Neural progenitor cell (in vitro differentiated cells): Measurements from ENCODE around the gene PAQR4. TPM values are rescaled to one million over a fixed set of nuclear protein-coding genes. Genes with fewer than 3 reads are reported as not detected.
A peak's percentile ranks its signal among the peaks of the same experiment; 100 is the strongest.

Source experiments
- DNase-seq: peaks from one replicate; pipeline ENCODE4 v3.0.0-alpha.2; 2016; ENCODE audit warnings: low spot score
- H2AFZ ChIP-seq: fragments of 200-600 bp; sonication (generic); replicated peaks from 2 replicates; pipeline ENCODE4 v1.6.1; 2016; ENCODE audit warnings: antibody characterized with exemption
- H3F3A ChIP-seq: fragments of 200-600 bp; sonication (generic); 2 replicates; pipeline ENCODE4 v1.6.1; 2016; ENCODE audit warnings: antibody characterized with exemption, low read depth
- H3K27ac ChIP-seq: fragments of 200-600 bp; sonication (generic); 2 replicates; pipeline ENCODE4 v1.5.1; 2016; ENCODE audit warnings: mild to moderate bottlenecking
- H3K27me3 ChIP-seq: fragments of 200-600 bp; sonication (generic); 2 replicates; pipeline ENCODE4 v1.6.1; 2016; ENCODE audit warnings: mild to moderate bottlenecking, moderate library complexity
- H3K36me3 ChIP-seq: fragments of 200-600 bp; sonication (generic); 2 replicates; pipeline ENCODE4 v1.5.1; 2016
- H3K4me1 ChIP-seq: fragments of 200-600 bp; sonication (generic); 2 replicates; pipeline ENCODE4 v1.6.1; 2016; ENCODE audit warnings: mixed run types
- H3K4me2 ChIP-seq: fragments of 200-600 bp; sonication (generic); 2 replicates; pipeline ENCODE4 v1.6.1; 2016
- H3K4me3 ChIP-seq: fragments of 200-600 bp; sonication (generic); 2 replicates; pipeline ENCODE4 v1.5.1; 2016
- H3K79me2 ChIP-seq: fragments of 200-600 bp; sonication (generic); 2 replicates; pipeline ENCODE4 v1.6.1; 2016; ENCODE audit warnings: low read depth
- H3K9ac ChIP-seq: fragments of 200-600 bp; sonication (generic); 2 replicates; pipeline ENCODE4 v1.6.1; 2016
- H3K9me3 ChIP-seq: fragments of 200-600 bp; sonication (generic); 2 replicates; pipeline ENCODE4 v1.5.1; 2016; ENCODE audit warnings: low read depth
- H4K20me1 ChIP-seq: fragments of 200-600 bp; sonication (generic); 2 replicates; pipeline ENCODE4 v1.6.1; 2016; ENCODE audit warnings: low read depth
- H3K27ac Mint-ChIP-seq: 3 replicates; pipeline ENCODE4 v1.8.0; 2021; ENCODE audit warnings: mixed read lengths
- H3K27me3 Mint-ChIP-seq: 2 replicates; pipeline ENCODE4 v1.8.0; 2022; ENCODE audit warnings: low read depth, mild to moderate bottlenecking, inconsistent platforms, moderate library complexity, mixed read lengths; ENCODE audit not compliant: insufficient read depth
- H3K36me3 Mint-ChIP-seq: 3 replicates; pipeline ENCODE4 v1.8.0; 2021; ENCODE audit warnings: mixed read lengths
- H3K4me1 Mint-ChIP-seq: 3 replicates; pipeline ENCODE4 v1.8.0; 2021; ENCODE audit warnings: mixed read lengths
- H3K4me3 Mint-ChIP-seq: 3 replicates; pipeline ENCODE4 v1.8.0; 2021; ENCODE audit warnings: mild to moderate bottlenecking, moderate library complexity, mixed read lengths
- H3K9me3 Mint-ChIP-seq: 3 replicates; pipeline ENCODE4 v1.8.0; 2020; ENCODE audit warnings: mixed read lengths
- EZH2 ChIP-seq: fragments of 200-600 bp; sonication (generic); IDR thresholded peaks from 2 replicates; pipeline ENCODE4 v1.6.1; 2017; ENCODE audit warnings: antibody characterized with exemption, mild to moderate bottlenecking, moderate library complexity
- EZH2phosphoT487 ChIP-seq: fragments of 200-600 bp; sonication (generic); IDR thresholded peaks from 2 replicates; pipeline ENCODE4 v1.6.1; 2017; ENCODE audit warnings: antibody characterized with exemption
- small RNA-seq: library from RNA; depleted of rRNA; stranded (forward); fragments of <200 nt; gene quantifications from one replicate; pipeline ENCODE3, GENCODE V24; 2015
- total RNA-seq: library from RNA; depleted of rRNA; stranded (reverse); fragments of >200 nt; gene quantifications from 2 replicates; pipeline ENCODE4 v1.2.3, GENCODE V29; 2015; ENCODE audit warnings: low replicate concordance
- TF ChIP-seq, protein P1 (sequence below): fragments of 200-600 bp; sonication (generic); IDR thresholded peaks from 2 replicates; pipeline ENCODE4 v1.5.1; 2017; ENCODE audit warnings: antibody characterized with exemption, mild to moderate bottlenecking

PAQR4 gene
- total RNA-seq, 1 donor from 2014 or later, result 3.3 TPM

DNA sequence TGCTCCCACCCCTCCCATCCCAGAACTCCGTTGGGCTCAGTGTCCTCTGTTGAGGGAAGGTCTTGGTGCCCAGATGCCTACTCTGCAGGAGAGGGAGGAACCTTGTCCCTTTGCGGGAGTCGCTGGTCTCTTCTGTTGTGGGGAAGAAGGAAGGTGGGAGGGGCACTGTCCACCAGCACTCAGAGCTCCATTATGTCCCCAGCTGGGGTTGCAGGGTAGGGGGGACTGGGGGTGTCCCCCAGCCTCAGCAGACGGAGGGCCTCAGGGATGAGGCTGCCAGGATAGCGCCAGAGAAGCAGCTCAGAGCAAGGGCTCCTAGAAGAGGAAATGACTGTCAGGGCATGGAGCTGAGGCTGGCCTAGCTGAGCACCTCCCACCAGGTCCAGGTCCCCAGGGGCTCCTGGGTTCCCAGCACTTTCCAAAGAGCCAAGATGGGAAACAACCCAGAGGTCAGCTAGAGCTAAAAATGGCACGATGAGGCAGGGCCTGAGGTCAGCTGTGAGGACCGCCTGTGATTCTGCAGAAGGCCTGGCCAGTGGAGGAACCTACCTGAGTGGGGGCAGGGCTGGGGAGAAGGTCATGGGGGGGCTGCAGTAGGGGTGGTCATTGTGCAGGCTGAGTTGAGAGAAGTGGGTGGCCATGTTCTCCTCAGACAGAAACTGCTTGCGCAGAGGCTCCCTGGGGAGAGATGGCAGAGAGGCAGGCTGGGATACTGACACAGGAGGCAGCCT is 53.7 kb downstream of the PAQR4 start:
- Histone ChIP-seq H3K27ac (no peak overlapping the region), H3K4me2 (peak overlapping the region; percentile 84), H4K20me1 (peaks cover 51% of the 10 kb centered on the region), H3K9ac (no peak overlapping the region), H3F3A (peaks cover 57% of the 10 kb centered on the region), H2AFZ (no peak overlapping the region), H3K4me1 (peaks cover 18% of the 10 kb centered on the region), H3K79me2 (peaks cover 12% of the 10 kb centered on the region), H3K9me3 (no peaks in the 10 kb centered on the region), H3K27me3 (peaks cover 17% of the 10 kb centered on the region), H3K4me3 (peak overlapping the region; percentile 75), H3K36me3 (no peaks in the 10 kb centered on the region)
- Mint-ChIP-seq H3K9me3 (no peaks in the 10 kb centered on the region), H3K27ac (peak overlapping the region; percentile 88), H3K36me3 (peaks cover 6% of the 10 kb centered on the region), H3K27me3 (peaks cover 35% of the 10 kb centered on the region), H3K4me1 (peaks cover 50% of the 10 kb centered on the region), H3K4me3 (peak overlapping the region; percentile 93)
- no peak for TF ChIP-seq EZH2
- TF ChIP-seq, protein P1, sequence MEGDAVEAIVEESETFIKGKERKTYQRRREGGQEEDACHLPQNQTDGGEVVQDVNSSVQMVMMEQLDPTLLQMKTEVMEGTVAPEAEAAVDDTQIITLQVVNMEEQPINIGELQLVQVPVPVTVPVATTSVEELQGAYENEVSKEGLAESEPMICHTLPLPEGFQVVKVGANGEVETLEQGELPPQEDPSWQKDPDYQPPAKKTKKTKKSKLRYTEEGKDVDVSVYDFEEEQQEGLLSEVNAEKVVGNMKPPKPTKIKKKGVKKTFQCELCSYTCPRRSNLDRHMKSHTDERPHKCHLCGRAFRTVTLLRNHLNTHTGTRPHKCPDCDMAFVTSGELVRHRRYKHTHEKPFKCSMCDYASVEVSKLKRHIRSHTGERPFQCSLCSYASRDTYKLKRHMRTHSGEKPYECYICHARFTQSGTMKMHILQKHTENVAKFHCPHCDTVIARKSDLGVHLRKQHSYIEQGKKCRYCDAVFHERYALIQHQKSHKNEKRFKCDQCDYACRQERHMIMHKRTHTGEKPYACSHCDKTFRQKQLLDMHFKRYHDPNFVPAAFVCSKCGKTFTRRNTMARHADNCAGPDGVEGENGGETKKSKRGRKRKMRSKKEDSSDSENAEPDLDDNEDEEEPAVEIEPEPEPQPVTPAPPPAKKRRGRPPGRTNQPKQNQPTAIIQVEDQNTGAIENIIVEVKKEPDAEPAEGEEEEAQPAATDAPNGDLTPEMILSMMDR, result no peak
- TF ChIP-seq EZH2phosphoT487, result no peak
- DNase-seq, result no peak

Small RNA genes within 50 kb of the gene (small RNA-seq; reads per million reads assigned to genes)
- gene LINC00514, result not detected

Other genes starting within 250 kb of the PAQR4 start
- 1.8 and 5.1 TPM in 2 replicates for gene PRSS27, start 249.1 kb upstream of the PAQR4 start, total RNA-seq
- 82.3 and 119 TPM in 2 replicates for gene SRRM2, start 216.7 kb upstream of the PAQR4 start, total RNA-seq
- gene ELOB, start 192.1 kb upstream of the PAQR4 start, total RNA-seq, result 210 and 402 TPM in 2 replicates
- gene PRSS33, start 181.8 kb upstream of the PAQR4 start, total RNA-seq, result 0.40 and 0.73 TPM in 2 replicates
- not detected in 2 replicates for gene PRSS41, start 170.9 kb upstream of the PAQR4 start, total RNA-seq
- not detected in 2 replicates for gene PRSS21, start 152.1 kb upstream of the PAQR4 start, total RNA-seq
- gene ZG16B, start 139.0 kb upstream of the PAQR4 start, total RNA-seq, result not detected in 2 replicates
- not detected in 2 replicates for gene PRSS22, start 111.2 kb upstream of the PAQR4 start, total RNA-seq
- 15.8 and 46.5 TPM in 2 replicates for gene FLYWCH2, start 86.1 kb upstream of the PAQR4 start, total RNA-seq
- gene FLYWCH1, start 57.4 kb upstream of the PAQR4 start, total RNA-seq, result 5.1 and 16.1 TPM in 2 replicates
- 0.51 and 5.6 TPM in 2 replicates for gene KREMEN2, start 5.1 kb upstream of the PAQR4 start, total RNA-seq
- 4.6 and 38.5 TPM in 2 replicates for gene PKMYT1, start 11.1 kb downstream of the PAQR4 start, total RNA-seq
- gene CLDN9, start 43.6 kb downstream of the PAQR4 start, total RNA-seq, result not detected in 2 replicates
- 31.6 and 60.0 TPM in 2 replicates for gene CLDN6, start 48.8 kb downstream of the PAQR4 start, total RNA-seq
- 6.7 and 14.3 TPM in 2 replicates for gene TNFRSF12A, start 51.0 kb downstream of the PAQR4 start, total RNA-seq
- 1.6 and 15.7 TPM in 2 replicates for gene HCFC1R1, start 54.6 kb downstream of the PAQR4 start, total RNA-seq
- 16.6 and 28.6 TPM in 2 replicates for gene THOC6, start 54.7 kb downstream of the PAQR4 start, total RNA-seq
- gene BICDL2, start 67.6 kb downstream of the PAQR4 start, total RNA-seq, result 0.12 TPM in 1 of 2 replicates, not detected in the other
- gene MMP25, start 77.2 kb downstream of the PAQR4 start, total RNA-seq, result 0.58 and 0.62 TPM in 2 replicates
- gene IL32, start 96.3 kb downstream of the PAQR4 start, total RNA-seq, result 1.4 TPM in 1 of 2 replicates, not detected in the other
- gene ZSCAN10, start 129.9 kb downstream of the PAQR4 start, total RNA-seq, result 5.4 and 16.2 TPM in 2 replicates
- 5.4 and 19.6 TPM in 2 replicates for gene ZNF205, start 143.2 kb downstream of the PAQR4 start, total RNA-seq
- 1.3 and 4.0 TPM in 2 replicates for gene ZNF213, start 165.7 kb downstream of the PAQR4 start, total RNA-seq
- gene OR1F1, start 218.9 kb downstream of the PAQR4 start, total RNA-seq, result not detected in 2 replicates